ENCODE results near the gene B4GALT6.

Gene B4GALT6

DNA sequence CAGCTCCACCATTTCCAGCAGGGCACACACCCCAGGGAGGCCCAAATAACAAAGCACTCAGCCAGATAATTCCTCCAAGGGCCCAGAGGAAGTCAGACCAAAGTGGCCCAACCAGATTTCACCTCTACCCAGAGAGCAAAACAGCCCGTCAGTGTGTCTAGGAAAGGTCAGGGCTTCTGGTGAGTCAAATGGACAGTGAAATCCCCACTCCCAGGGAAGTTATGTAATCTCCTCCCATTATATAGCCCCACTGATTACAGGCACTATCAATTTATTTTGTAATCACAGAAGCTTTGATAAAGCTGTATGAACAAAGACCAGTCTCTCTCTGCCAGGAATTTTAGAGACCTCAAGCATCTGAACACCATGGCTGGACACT lies 4.0 kb downstream of the B4GALT6 start:
- no peak for DNase-seq (ENCODE audit: extremely low read depth, low read depth)
- TF ChIP-seq, protein P1, sequence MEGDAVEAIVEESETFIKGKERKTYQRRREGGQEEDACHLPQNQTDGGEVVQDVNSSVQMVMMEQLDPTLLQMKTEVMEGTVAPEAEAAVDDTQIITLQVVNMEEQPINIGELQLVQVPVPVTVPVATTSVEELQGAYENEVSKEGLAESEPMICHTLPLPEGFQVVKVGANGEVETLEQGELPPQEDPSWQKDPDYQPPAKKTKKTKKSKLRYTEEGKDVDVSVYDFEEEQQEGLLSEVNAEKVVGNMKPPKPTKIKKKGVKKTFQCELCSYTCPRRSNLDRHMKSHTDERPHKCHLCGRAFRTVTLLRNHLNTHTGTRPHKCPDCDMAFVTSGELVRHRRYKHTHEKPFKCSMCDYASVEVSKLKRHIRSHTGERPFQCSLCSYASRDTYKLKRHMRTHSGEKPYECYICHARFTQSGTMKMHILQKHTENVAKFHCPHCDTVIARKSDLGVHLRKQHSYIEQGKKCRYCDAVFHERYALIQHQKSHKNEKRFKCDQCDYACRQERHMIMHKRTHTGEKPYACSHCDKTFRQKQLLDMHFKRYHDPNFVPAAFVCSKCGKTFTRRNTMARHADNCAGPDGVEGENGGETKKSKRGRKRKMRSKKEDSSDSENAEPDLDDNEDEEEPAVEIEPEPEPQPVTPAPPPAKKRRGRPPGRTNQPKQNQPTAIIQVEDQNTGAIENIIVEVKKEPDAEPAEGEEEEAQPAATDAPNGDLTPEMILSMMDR (IDR thresholded peaks at IDR 0.05; ENCODE audit: low read depth, low read length) = no peak

DNA sequence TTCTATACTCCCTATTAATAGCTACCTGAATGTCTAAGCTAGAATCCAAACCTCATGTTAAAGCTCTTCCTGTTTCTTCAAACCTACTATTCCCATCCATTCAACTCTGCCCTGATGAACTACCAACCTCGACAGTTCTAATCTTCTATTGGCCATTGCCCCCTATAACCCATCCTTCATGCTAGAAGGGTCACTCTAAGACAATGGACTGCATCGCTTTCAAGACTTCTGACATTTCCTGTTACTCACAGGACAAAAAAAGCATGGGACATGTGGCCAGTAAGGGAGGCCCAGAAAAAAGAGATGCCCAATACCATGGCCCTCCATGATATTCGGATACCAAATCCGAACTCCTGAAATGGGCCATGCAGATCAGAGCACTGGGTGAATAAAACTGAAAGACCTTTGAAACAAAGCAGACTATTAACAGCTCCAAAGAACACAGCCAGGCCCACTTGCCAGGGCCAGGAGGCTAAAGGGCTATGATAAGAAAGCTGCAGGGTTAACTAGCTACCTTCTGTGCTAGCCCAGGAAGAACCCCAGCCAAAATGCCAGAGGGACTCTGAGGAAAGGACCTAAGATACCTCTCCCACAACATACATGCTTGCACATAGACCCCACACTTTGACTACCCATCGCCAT lies 4.5 kb downstream of the B4GALT6 start:
- no peak for DNase-seq (ENCODE audit: extremely low read depth, low read depth)
- TF ChIP-seq, protein P1 (IDR thresholded peaks at IDR 0.05; ENCODE audit: low read depth, low read length) = no peak

DNA sequence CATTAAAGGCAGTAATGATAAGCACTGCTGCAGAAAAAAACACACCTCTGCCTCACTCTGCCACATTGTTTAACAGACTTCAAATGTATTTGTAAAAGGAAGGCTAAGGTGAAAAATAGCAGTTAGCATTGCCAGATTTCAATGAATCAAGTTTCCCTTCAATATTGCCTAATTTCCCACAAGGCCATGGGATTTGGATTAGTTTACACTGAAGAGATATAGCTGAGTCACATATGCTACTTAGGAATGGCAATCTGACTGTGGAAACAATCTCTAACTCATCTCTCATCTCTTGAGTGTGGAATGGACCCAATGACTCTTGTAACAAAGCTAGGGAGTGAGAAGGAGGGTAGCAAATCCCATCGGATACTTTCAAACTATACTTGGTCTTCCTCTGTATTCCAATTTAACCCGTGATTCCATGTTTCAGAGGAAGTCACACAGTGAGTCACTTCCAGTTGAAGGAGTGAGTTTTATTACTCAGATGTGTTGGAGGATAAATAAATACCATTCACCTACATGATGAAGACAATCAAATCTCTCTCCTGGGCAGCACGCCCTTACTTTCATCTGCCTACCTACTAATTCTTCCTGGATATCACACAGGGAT lies 5.1 kb downstream of the B4GALT6 start:
- TF ChIP-seq, protein P1 (IDR thresholded peaks at IDR 0.05; ENCODE audit: low read depth, low read length) = no peak
- no peak for DNase-seq (ENCODE audit: extremely low read depth, low read depth)

DNA sequence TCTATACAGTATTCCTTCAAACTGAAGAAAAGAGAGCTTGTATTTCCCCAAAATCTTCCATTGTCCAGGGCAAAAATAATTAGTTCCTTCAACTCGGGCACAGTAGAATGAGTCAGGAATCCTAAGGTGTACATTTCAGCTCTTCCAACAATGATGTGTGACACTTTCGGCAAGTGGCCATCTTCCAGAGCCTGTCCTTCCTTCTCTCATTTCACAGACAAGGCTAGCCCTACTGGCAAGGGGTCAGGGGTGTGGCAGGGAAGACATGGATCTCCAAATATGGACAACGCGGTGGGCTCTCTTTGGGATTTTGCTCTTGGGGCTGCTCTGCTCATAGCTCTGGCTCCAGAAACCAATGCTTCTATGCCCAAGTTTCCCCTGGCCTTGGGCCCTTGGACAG lies 6.0 kb downstream of the B4GALT6 start:
- TF ChIP-seq, protein P1 (IDR thresholded peaks at IDR 0.05; ENCODE audit: low read depth, low read length) = no peak
- no peak for DNase-seq (ENCODE audit: extremely low read depth, low read depth)

DNA sequence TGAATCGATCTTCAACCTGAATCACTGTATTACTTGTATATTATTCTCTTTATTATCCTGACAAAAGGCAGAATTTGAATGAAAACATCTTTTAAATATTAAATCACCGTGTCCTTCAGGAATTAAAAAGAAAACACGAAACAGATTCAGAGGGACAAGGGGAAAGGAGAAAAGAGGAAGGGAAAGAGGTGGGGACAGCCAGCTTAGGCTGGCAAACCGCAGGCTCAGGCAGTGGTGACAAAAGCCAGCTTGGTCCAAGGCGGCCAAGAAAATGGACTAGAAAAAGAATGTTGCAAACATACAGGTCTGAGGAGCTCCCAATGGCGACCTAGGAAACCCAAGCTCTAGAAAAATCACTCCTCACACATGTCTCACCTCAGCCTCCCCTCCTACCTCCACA lies 6.8 kb downstream of the B4GALT6 start:
- DNase-seq (ENCODE audit: extremely low read depth, low read depth) = no peak
- TF ChIP-seq, protein P1 (IDR thresholded peaks at IDR 0.05; ENCODE audit: low read depth, low read length) = no peak

DNA sequence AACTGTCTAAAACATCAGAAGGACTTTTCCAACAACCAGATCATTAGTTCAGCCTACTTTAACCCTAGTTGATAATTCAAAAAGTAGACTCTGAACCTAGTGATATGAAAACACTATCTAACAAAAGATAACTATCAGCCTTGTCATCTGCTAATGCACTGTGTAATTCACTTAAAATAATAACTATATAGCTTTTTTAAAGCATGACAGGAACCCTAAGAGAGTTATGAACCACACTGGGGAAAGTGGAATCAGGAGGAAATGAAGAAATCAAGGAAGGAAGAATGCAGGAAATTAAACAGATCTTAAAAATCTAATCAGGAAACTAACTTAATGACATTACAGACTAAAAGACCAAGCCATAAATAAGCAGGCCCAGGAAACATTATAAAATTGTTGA lies 9.0 kb downstream of the B4GALT6 start:
- DNase-seq (ENCODE audit: extremely low read depth, low read depth) = no peak
- TF ChIP-seq, protein P1 (IDR thresholded peaks at IDR 0.05; ENCODE audit: low read depth, low read length) = no peak

DNA sequence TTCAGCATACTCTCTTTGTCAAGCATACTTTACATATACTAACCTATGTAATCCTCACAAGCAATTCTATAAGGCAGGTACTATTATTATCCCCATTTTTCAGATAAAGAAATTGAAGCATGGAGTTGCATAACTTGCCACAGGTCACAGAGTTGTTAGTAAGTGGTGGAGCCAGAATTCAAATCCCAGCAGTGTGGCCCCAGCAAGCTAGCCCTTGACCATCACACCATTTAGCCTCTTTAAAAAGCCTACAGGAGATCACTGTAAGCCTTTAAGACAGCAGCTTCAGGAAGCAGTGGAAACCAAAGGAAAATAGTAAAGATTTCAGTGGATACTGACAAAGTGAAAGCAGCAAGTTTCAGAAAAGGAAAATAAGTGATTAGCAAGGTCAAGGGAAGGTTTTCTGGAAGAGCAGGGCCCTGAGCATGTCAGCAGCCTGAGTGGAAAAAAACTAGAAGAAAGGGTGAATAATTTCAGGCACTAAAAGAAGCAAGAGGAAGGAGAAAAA lies 11.7 kb downstream of the B4GALT6 start:
- TF ChIP-seq, protein P1 (IDR thresholded peaks at IDR 0.05; ENCODE audit: low read depth, low read length) = no peak
- DNase-seq (ENCODE audit: extremely low read depth, low read depth) = no peak
